Measurements from ENCODE around the gene IL1RAPL2. TPM values are rescaled to one million over a fixed set of nuclear protein-coding genes. Genes with fewer than 3 reads are reported as not detected.

IL1RAPL2 gene
- polyA plus RNA-seq, 1 of the 3 experiments (the other 2 are of a cell fraction), result 0.13 TPM

GRCh38 chrX:104988038-104988437 is 422.0 kb downstream of the IL1RAPL2 start:
- ChIA-PET POLR2A (no interaction called here), CTCF (no interaction called here)
- Histone ChIP-seq H3K4me1 (ENCODE audit: control insufficient read depth in 1 of 2, insufficient read depth in 2 of 2, low read depth in 1 of 2, low read length in 1 of 2) (no peaks in the 10 kb centered on the region), H4K20me1 (ENCODE audit: insufficient read depth) (no peaks in the 10 kb centered on the region), H3K9me2 (no peaks in the 10 kb centered on the region), H3K36me3 (replicated peaks in 1 of 2; ENCODE audit: control insufficient read depth in 1 of 2, insufficient read depth in 2 of 2, low read length in 1 of 2) (no peaks in the 10 kb centered on the region), H3K27me3 (ENCODE audit: insufficient read depth) (no peaks in the 10 kb centered on the region), H3F3A (replicated peaks; ENCODE audit: insufficient read depth) (no peaks in the 10 kb centered on the region), H3K9me3 (no peaks in the 10 kb centered on the region), H3K79me2 (ENCODE audit: insufficient read depth) (no peaks in the 10 kb centered on the region), H3K9ac (no peak overlapping the region), H3K27ac (ENCODE audit: low read depth in 2 of 2, low read length in 1 of 2) (no peak overlapping the region), H2AFZ (ENCODE audit: low read depth) (no peak overlapping the region), H3K4me2 (no peak overlapping the region), H3K4me3 (ENCODE audit: low read depth in 2 of 2, low read length in 1 of 2) (no peak overlapping the region)
- DNase-seq, result no peak
- TF ChIP-seq POLR2AphosphoS5 (IDR thresholded peaks at IDR 0.05; ENCODE audit: low read depth, low read length), result no peak
- no peak for TF ChIP-seq MAX (IDR thresholded peaks at IDR 0.05; ENCODE audit: low read depth)
- no peak for TF ChIP-seq RAD21 (IDR thresholded peaks at IDR 0.05; ENCODE audit: low read length)
- no peak for TF ChIP-seq GATA2 (CRISPR knock-in tag; IDR thresholded peaks at IDR 0.05)
- no peak for TF ChIP-seq RCOR1 (IDR thresholded peaks at IDR 0.05; ENCODE audit: low read length)

- no peaks in the 10 kb centered on the region for H4K20me1 ChIP-seq (ENCODE audit: insufficient read depth)
- no peaks in the 10 kb centered on the region for H3K36me3 ChIP-seq (replicated peaks in 1 of 2; ENCODE audit: control insufficient read depth in 1 of 2, insufficient read depth in 2 of 2, low read length in 1 of 2)
- no peak for DNase-seq
- H3K27ac ChIP-seq (ENCODE audit: low read depth in 2 of 2, low read length in 1 of 2), result no peak overlapping the region
- H3K4me1 ChIP-seq (ENCODE audit: control insufficient read depth in 1 of 2, insufficient read depth in 2 of 2, low read depth in 1 of 2, low read length in 1 of 2), result no peaks in the 10 kb centered on the region
- no peak overlapping the region for H3K4me3 ChIP-seq (ENCODE audit: low read depth in 2 of 2, low read length in 1 of 2)
- no peaks in the 10 kb centered on the region for H3K9me2 ChIP-seq
- no peak overlapping the region for H3K9ac ChIP-seq
- no peak overlapping the region for H3K4me2 ChIP-seq
- H2AFZ ChIP-seq (ENCODE audit: low read depth), result no peak overlapping the region
- H3K9me3 ChIP-seq, result no peaks in the 10 kb centered on the region
- H3K79me2 ChIP-seq (ENCODE audit: insufficient read depth), result no peaks in the 10 kb centered on the region
- TF ChIP-seq FOXJ3 (CRISPR knock-in tag; IDR thresholded peaks at IDR 0.05) (no peak), SIN3A (IDR thresholded peaks at IDR 0.05; ENCODE audit: borderline replicate concordance, low read depth, low read length) (no peak), SMC3 (IDR thresholded peaks at IDR 0.05; ENCODE audit: low read depth, low read length) (no peak), TCF12 (IDR thresholded peaks at IDR 0.05) (no peak), GATA2 (CRISPR knock-in tag; IDR thresholded peaks at IDR 0.05) (no peak), EZH2phosphoT487 (IDR thresholded peaks at IDR 0.05; ENCODE audit: borderline replicate concordance, low read depth) (no peak), EP300 (IDR thresholded peaks at IDR 0.05; ENCODE audit: borderline replicate concordance in 1 of 2, low read depth in 1 of 2, low read length in 1 of 2) (no peak), USF1 (IDR thresholded peaks at IDR 0.05; ENCODE audit: borderline replicate concordance, low read depth) (no peak), MAX (IDR thresholded peaks at IDR 0.05; ENCODE audit: low read depth) (no peak), RFX5 (IDR thresholded peaks at IDR 0.05; ENCODE audit: low read length) (no peak), RCOR1 (IDR thresholded peaks at IDR 0.05; ENCODE audit: low read length) (no peak), MXI1 (IDR thresholded peaks at IDR 0.05; ENCODE audit: low read depth, low read length) (no peak), TAF1 (IDR thresholded peaks at IDR 0.05; ENCODE audit: borderline replicate concordance, low read depth, low read length) (no peak), PBX3 (IDR thresholded peaks at IDR 0.05) (no peak), JUND (IDR thresholded peaks at IDR 0.05) (no peak), TEAD4 (IDR thresholded peaks at IDR 0.05; ENCODE audit: borderline replicate concordance, insufficient read depth) (no peak)
- no peaks in the 10 kb centered on the region for H3F3A ChIP-seq (replicated peaks; ENCODE audit: insufficient read depth)
- H3K27me3 ChIP-seq (ENCODE audit: insufficient read depth), result no peaks in the 10 kb centered on the region
- CTCF ChIA-PET, result interaction anchor here (0.9 kb wide), 1 partner anchor 73 kb away, joined by 3 read pairs; no protein-coding TSS in a partner anchor
- POLR2A ChIA-PET, result no interaction called here
These were observed 429.5 kb downstream of the IL1RAPL2 start for GRCh38 chrX:104995546-104995945.

Data from SK-N-SH (cell line).